HG03095 (cell line): Measurements from ENCODE around the gene C12orf75.
"Not testable (repeated sequence)": the region's sequence is repeated elsewhere in the genome, so short reads cannot be mapped to it uniquely, and the experiment has no call there.

Source experiments
- ATAC-seq: cut with Tn5 transposase; IDR thresholded peaks from one replicate; pipeline ENCODE4 v1.9.1; 2021; ENCODE audit warnings: moderate library complexity; ENCODE audit not compliant: unreplicated experiment

C12orf75 gene

GRCh38 chr12:105368047-105368646 lies 37.7 kb downstream of the C12orf75 start:
- ATAC-seq, result no peak

GRCh38 chr12:105369014-105369413 lies 38.5 kb downstream of the C12orf75 start:
- ATAC-seq, result no peak

GRCh38 chr12:105374303-105374702 lies 43.8 kb downstream of the C12orf75 start:
- no peak for ATAC-seq

GRCh38 chr12:105377077-105377476 lies 46.6 kb downstream of the C12orf75 start:
- no peak for ATAC-seq

GRCh38 chr12:105378911-105379310 lies 48.4 kb downstream of the C12orf75 start:
- ATAC-seq, result no peak

GRCh38 chr12:105382771-105383622 lies 52.5 kb downstream of the C12orf75 start:
- no peak for ATAC-seq

- ATAC-seq, result no peak
Observed at GRCh38 chr12:105384220-105384619, 53.7 kb downstream of the C12orf75 start.

- ATAC-seq, result no peak
Observed at GRCh38 chr12:105384916-105385535, 54.5 kb downstream of the C12orf75 start.

GRCh38 chr12:105386431-105386830 lies 55.9 kb downstream of the C12orf75 start:
- ATAC-seq, result no peak

GRCh38 chr12:105391231-105391630 lies 60.7 kb downstream of the C12orf75 start:
- no peak for ATAC-seq

- ATAC-seq, result no peak
Observed at GRCh38 chr12:105393587-105393986, 63.1 kb downstream of the C12orf75 start.

- no peak for ATAC-seq
Observed at GRCh38 chr12:105396024-105396423, 65.5 kb downstream of the C12orf75 start.

- no peak for ATAC-seq
Observed at GRCh38 chr12:105396983-105397382, 66.5 kb downstream of the C12orf75 start.

GRCh38 chr12:105398930-105399329 lies 68.4 kb downstream of the C12orf75 start:
- ATAC-seq, result no peak

- no peak for ATAC-seq
Observed at GRCh38 chr12:105399428-105400081, 69.1 kb downstream of the C12orf75 start.

- ATAC-seq, result no peak
Observed at GRCh38 chr12:105400227-105400626, 69.7 kb downstream of the C12orf75 start.

GRCh38 chr12:105401198-105401597 lies 70.7 kb downstream of the C12orf75 start:
- ATAC-seq, result no peak

- ATAC-seq, result no peak
Observed at GRCh38 chr12:105402366-105402765, 71.9 kb downstream of the C12orf75 start.

GRCh38 chr12:105403095-105403494 lies 72.6 kb downstream of the C12orf75 start:
- no peak for ATAC-seq

GRCh38 chr12:105404134-105404533 lies 73.6 kb downstream of the C12orf75 start:
- ATAC-seq, result not testable (repeated sequence)

- no peak for ATAC-seq
Observed at GRCh38 chr12:105406497-105406896, 76.0 kb downstream of the C12orf75 start.
